Activated T-helper 17 cell treated with anti-CD3 and anti-CD28 coated beads, Interleukin-2, amount 50 U/mL, for 72 hours (primary cell): ENCODE measurements around the gene AKAP13. TPM values are rescaled to one million over a fixed set of nuclear protein-coding genes. Genes with fewer than 3 reads are reported as not detected.

Experiments
- ATAC-seq: fragments of 150-1000 bp; cut with Tn5 transposase; replicated peaks from 2 replicates; pipeline ENCODE4 v1.10.0; 2021; ENCODE audit warnings: mild to moderate bottlenecking, moderate library complexity
- H3K27ac Mint-ChIP-seq: one replicate; pipeline ENCODE4 v1.8.0; 2022; ENCODE audit warnings: mixed read lengths
- H3K27me3 Mint-ChIP-seq: one replicate; pipeline ENCODE4 v1.8.0; 2022; ENCODE audit warnings: mixed read lengths
- H3K36me3 Mint-ChIP-seq: one replicate; pipeline ENCODE4 v1.8.0; 2022; ENCODE audit warnings: low read depth, mild to moderate bottlenecking, mixed read lengths
- H3K4me1 Mint-ChIP-seq: one replicate; pipeline ENCODE4 v1.8.0; 2022; ENCODE audit warnings: mixed read lengths
- H3K4me3 Mint-ChIP-seq: one replicate; pipeline ENCODE4 v1.8.0; 2022; ENCODE audit warnings: mild to moderate bottlenecking, mixed read lengths
- H3K9me3 Mint-ChIP-seq: one replicate; pipeline ENCODE4 v1.8.0; 2022; ENCODE audit warnings: mixed read lengths
- total RNA-seq, 2 donors: library from RNA; stranded (reverse); gene quantifications; one replicate each; pipeline ENCODE4 v1.2.3, GENCODE V29; 2022

The AKAP13 gene
- total RNA-seq, 2 donors from 2014 or later = 95.9 to 152 TPM

DNA sequence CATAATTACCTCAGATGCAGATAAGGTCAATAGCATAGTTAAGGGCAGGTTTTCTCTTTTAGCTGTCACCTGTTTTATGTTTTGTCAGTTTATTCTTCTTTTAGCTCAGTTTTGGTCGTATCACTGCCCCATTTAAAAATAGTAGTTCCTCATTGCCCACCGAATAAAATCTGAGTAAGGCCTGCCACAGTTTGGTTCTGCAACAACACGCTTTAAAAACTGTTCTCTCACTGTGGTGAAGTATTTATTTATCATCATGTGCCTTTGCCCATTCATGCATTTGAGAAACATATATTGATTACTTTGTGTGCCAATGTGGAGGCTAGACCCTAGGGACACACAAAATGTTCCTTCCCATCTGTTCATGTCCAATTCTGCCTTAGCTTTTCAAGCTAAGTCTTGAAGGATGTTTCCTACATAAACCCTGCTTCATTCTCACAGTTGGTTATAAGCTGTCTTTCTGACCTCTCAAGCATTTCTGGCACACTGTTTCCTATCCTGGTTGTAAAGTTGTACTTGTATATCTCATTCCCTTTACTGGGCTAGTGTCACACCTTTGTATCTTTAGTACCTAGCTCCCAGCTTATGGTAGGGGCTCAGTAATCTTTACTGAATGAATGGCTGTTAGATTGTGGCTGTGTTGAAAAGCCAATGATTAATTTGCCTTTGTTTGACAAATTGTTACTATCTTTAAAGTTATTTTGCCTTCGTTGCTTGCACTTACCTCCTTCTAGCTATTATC, 23.9 kb downstream of the AKAP13 start:
- Mint-ChIP-seq H3K4me3 (peak overlapping the region; percentile 63), H3K4me1 (peaks cover 49% of the 10 kb centered on the region), H3K27me3 (no peaks in the 10 kb centered on the region), H3K27ac (peak overlapping the region; percentile 84), H3K9me3 (no peaks in the 10 kb centered on the region), H3K36me3 (peaks cover 5% of the 10 kb centered on the region)
- ATAC-seq = no peak

GRCh38 chr15:85404918-85405866, 24.8 kb downstream of the AKAP13 start:
- peak overlapping the region; percentile 63 for H3K4me3 Mint-ChIP-seq
- ATAC-seq = peak; percentile 11
- H3K27ac Mint-ChIP-seq = peak overlapping the region; percentile 84
- H3K9me3 Mint-ChIP-seq = no peaks in the 10 kb centered on the region
- H3K36me3 Mint-ChIP-seq = peaks cover 5% of the 10 kb centered on the region
- H3K4me1 Mint-ChIP-seq = peaks cover 52% of the 10 kb centered on the region
- no peaks in the 10 kb centered on the region for H3K27me3 Mint-ChIP-seq

DNA sequence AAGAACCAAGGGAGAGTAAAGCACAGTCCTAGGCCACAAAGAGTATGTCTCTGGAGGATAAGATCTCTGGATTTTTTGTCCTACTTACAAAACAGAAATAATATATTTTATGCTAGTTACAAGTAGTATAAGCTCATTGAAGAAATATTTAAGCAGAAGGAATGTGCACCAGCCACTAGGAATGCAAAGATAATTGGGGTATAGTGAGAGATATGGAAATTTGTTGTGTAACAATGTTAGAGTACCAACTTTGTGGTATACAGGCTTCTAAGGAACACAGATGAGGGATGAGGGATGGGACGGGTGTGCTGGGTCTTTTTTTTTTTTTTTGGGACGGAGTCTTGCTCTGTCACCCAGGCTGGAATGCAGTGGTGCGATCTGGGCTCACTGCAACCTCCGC, 26.5 kb downstream of the AKAP13 start:
- Mint-ChIP-seq H3K9me3 (no peaks in the 10 kb centered on the region), H3K36me3 (peaks cover 5% of the 10 kb centered on the region), H3K4me1 (peaks cover 50% of the 10 kb centered on the region), H3K27me3 (no peaks in the 10 kb centered on the region), H3K27ac (peak overlapping the region; percentile 91), H3K4me3 (peak overlapping the region; percentile 63)
- no peak for ATAC-seq

DNA sequence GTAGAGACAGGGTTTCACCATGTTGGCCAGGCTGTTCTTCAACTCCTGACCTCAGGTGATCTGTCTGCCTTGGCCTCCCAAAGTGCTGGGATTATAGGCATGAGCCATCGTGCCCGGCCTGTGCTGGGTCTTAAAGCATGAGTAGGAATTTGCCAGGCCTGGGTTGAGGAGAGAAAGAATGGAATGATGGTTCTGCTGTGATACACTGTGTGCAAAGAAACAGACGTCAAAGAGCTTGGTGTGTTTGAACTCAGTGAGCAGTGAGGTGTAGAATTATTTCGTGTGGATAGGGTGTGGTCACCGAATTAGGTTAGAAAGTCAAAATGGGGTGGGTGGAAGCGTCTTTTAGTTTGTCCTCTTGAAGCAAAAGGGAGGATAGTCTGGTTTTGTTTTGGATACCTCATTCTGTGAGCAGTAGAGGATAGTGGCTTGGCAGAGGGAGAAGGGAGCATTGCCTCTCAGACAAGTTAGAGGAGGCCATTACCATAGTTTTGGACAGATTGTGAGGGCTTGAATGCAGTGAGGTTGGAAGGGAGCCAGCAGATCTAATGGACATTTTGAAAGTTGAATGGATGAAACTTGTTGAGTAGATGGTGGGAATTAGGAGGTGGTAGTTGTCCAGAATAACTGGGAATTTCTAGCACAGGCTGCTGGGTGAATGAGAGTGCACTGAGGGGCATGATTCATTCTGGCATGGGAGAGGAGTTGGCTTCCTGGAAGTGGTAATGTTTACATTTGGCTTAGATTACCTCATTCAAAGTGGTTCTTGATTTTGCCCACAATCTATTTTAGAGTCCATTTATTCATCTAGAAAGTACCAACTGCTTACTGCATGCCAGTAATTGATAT, 27.2 kb downstream of the AKAP13 start:
- Mint-ChIP-seq H3K27me3 (no peaks in the 10 kb centered on the region), H3K4me3 (peak overlapping the region; percentile 63), H3K9me3 (no peaks in the 10 kb centered on the region), H3K36me3 (peaks cover 5% of the 10 kb centered on the region), H3K4me1 (peaks cover 44% of the 10 kb centered on the region), H3K27ac (peak overlapping the region; percentile 91)
- ATAC-seq = peak; percentile 77

- ATAC-seq = peak; percentile 73
- Mint-ChIP-seq H3K27ac (peak overlapping the region; percentile 91), H3K4me3 (peak overlapping the region; percentile 63), H3K4me1 (peaks cover 50% of the 10 kb centered on the region), H3K36me3 (peaks cover 5% of the 10 kb centered on the region), H3K9me3 (no peaks in the 10 kb centered on the region), H3K27me3 (no peaks in the 10 kb centered on the region)
These were observed 27.9 kb downstream of the AKAP13 start for GRCh38 chr15:85408270-85408746.

- Mint-ChIP-seq H3K36me3 (peaks cover 19% of the 10 kb centered on the region), H3K9me3 (no peaks in the 10 kb centered on the region)
These were observed 31.7 kb downstream of the AKAP13 start for GRCh38 chr15:85412066-85412465.

DNA sequence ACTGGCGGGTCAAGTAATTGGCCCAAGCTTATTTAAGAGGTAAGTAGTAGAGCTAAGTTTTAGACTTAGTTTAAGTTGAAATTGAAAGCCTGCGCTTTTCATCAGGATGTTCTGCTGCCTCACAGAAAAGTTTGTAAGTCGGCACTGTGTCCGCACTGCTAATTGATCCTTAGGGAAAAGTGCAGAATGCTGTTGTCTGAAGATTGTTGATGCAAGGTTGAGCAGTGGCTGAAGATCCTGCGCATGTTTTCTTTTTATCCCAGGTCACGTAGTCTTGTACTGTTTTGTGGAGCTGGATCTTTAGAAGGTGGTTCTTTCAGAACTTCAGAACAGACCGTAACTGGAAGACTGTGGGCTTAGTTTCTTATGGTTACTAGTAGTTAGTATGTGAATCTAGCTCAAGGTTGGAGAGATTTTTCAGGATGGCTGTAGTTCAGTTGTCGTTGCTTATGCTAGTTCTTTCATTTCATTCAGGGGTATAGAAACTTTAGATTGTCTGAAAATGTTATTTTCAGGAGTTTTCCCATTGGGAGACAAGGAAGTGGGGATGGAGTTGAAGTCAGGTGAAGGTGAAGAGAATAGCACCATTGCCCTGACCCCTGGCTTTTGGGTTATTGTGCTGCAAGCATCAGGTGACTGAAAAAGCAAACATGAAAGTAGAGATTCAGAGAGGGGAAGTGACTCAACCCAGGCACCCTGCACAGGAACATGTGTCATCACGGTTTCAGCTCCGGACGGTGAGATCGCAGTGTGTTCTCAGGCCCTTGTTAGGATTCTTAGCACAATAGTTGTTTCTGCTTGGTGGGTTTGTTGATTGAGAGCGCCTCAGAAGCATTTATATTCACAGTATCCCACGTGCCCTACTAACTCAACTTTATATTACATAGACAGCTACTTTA, 32.8 kb downstream of the AKAP13 start:
- peak overlapping the region; percentile 87 for H3K27ac Mint-ChIP-seq
- peak; percentile 92 for ATAC-seq
- no peaks in the 10 kb centered on the region for H3K9me3 Mint-ChIP-seq
- H3K4me1 Mint-ChIP-seq = peaks cover 50% of the 10 kb centered on the region
- H3K4me3 Mint-ChIP-seq = peak overlapping the region; percentile 66
- peaks cover 18% of the 10 kb centered on the region for H3K36me3 Mint-ChIP-seq
- H3K27me3 Mint-ChIP-seq = no peaks in the 10 kb centered on the region

More at GRCh38 chr15:85412066-85412465, 31.7 kb downstream of the AKAP13 start:
- H3K4me3 Mint-ChIP-seq = peak overlapping the region; percentile 48
- ATAC-seq = peak; percentile 18
- H3K4me1 Mint-ChIP-seq = peaks cover 58% of the 10 kb centered on the region
- H3K27me3 Mint-ChIP-seq = no peaks in the 10 kb centered on the region
- H3K27ac Mint-ChIP-seq = peak overlapping the region; percentile 58

DNA sequence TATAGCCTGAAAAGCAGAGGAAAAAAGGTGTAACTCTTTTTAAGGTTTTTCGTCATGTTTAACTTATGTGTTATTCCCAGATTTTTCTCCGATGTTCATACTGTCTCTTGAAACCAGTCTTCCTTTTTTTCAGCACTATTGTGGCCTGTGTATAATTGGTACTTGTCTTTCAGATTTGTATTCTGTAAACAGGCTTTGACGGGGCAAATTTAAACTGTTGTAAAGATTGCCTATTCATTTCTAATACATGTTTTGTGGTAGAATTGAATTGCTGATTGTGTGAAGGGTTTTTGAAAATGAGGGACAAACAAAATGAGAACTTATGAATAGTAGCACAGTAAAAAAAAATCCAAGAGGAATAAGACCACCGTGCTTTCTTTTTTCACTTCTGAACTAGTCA, 33.6 kb downstream of the AKAP13 start:
- peaks cover 48% of the 10 kb centered on the region for H3K4me1 Mint-ChIP-seq
- ATAC-seq = no peak
- no peaks in the 10 kb centered on the region for H3K9me3 Mint-ChIP-seq
- no peaks in the 10 kb centered on the region for H3K27me3 Mint-ChIP-seq
- peak overlapping the region; percentile 66 for H3K4me3 Mint-ChIP-seq
- H3K27ac Mint-ChIP-seq = peak overlapping the region; percentile 87
- peaks cover 14% of the 10 kb centered on the region for H3K36me3 Mint-ChIP-seq

GRCh38 chr15:85414495-85414894, 34.1 kb downstream of the AKAP13 start:
- H3K27me3 Mint-ChIP-seq = no peaks in the 10 kb centered on the region
- H3K9me3 Mint-ChIP-seq = peaks cover 2% of the 10 kb centered on the region
- peaks cover 18% of the 10 kb centered on the region for H3K36me3 Mint-ChIP-seq
- peak overlapping the region; percentile 66 for H3K4me3 Mint-ChIP-seq
- ATAC-seq = no peak
- H3K4me1 Mint-ChIP-seq = peaks cover 52% of the 10 kb centered on the region
- peak overlapping the region; percentile 87 for H3K27ac Mint-ChIP-seq

GRCh38 chr15:85414991-85415390, 34.6 kb downstream of the AKAP13 start:
- Mint-ChIP-seq H3K4me1 (peaks cover 53% of the 10 kb centered on the region), H3K36me3 (peaks cover 19% of the 10 kb centered on the region), H3K27ac (peak overlapping the region; percentile 87), H3K9me3 (peaks cover 3% of the 10 kb centered on the region), H3K27me3 (no peaks in the 10 kb centered on the region), H3K4me3 (peak overlapping the region; percentile 66)
- no peak for ATAC-seq

DNA sequence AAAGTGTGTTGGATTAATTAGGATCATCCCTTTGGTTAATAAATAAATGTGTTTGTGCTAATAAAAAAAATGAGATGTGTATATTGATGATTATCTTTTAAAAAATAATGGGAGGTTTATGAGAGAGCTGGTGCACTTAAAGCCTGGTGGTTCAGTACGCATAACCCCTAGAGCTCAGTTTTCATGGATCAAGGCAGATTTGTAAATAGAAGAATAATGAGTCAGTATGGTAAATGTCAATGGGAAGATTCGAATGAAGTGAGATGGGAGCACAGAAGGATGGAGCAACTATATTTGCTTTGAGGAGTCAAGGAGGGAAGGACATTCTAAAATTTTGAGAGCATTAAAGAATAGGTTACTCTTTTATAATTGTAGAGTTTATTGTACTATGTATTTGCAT, 35.4 kb downstream of the AKAP13 start:
- H3K36me3 Mint-ChIP-seq = peaks cover 19% of the 10 kb centered on the region
- ATAC-seq = no peak
- H3K27ac Mint-ChIP-seq = peak overlapping the region; percentile 14
- H3K4me3 Mint-ChIP-seq = peak overlapping the region; percentile 66
- H3K4me1 Mint-ChIP-seq = peaks cover 52% of the 10 kb centered on the region
- H3K27me3 Mint-ChIP-seq = no peaks in the 10 kb centered on the region
- peaks cover 3% of the 10 kb centered on the region for H3K9me3 Mint-ChIP-seq

DNA sequence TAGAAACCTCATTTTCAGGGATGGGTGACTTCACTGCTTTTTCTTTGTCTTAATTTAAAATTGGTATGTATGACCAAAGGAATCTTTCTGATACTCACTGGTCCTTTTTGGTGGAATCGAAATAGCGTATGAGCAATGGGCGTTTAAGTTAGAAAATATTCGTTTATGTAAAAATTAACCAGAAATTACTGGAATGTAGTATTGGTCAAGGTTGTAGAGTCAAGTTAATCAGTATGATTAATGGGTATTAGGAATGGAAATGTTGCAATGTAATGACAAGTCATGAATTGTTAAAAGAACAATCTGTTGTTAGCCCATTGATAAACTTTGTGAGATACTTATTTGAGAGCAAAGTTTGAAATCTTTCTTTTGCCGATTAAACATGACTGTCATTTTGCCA, 36.9 kb downstream of the AKAP13 start:
- no peak for ATAC-seq
- peaks cover 3% of the 10 kb centered on the region for H3K9me3 Mint-ChIP-seq
- H3K4me3 Mint-ChIP-seq = no peak overlapping the region
- H3K27me3 Mint-ChIP-seq = no peaks in the 10 kb centered on the region
- no peak overlapping the region for H3K27ac Mint-ChIP-seq
- H3K4me1 Mint-ChIP-seq = peaks cover 61% of the 10 kb centered on the region
- peaks cover 19% of the 10 kb centered on the region for H3K36me3 Mint-ChIP-seq

DNA sequence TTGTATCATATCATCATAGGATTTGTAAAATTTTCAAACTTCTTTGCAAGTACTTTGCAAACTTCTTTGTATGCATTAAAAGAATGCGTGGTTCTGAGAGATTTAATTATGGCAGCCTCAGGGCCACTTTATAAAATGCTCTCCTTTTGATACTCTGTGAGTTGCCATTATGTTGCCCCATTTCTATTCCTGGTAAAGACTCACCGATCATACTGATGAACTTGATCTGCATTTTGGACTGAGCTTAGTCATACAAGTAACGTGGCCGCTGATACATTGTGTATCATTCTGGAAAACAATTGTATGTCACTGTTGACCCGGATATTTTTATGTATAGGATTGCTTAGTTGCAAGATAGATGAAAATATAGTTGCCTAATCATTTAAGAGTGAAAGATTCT, 38.8 kb downstream of the AKAP13 start:
- Mint-ChIP-seq H3K36me3 (peaks cover 18% of the 10 kb centered on the region), H3K9me3 (peaks cover 3% of the 10 kb centered on the region), H3K4me1 (peaks cover 58% of the 10 kb centered on the region), H3K27me3 (no peaks in the 10 kb centered on the region), H3K27ac (peak overlapping the region; percentile 90), H3K4me3 (peak overlapping the region; percentile 66)
- ATAC-seq = peak; percentile 91
